Keratinocyte (primary cell): ENCODE measurements around the gene SFMBT1. TPM values are rescaled to one million over a fixed set of nuclear protein-coding genes. Genes with fewer than 3 reads are reported as not detected.

Experiments used
- DNase-seq: peaks from one replicate; pipeline ENCODE4 v3.0.0-alpha.2; 2011; ENCODE audit warnings: low read depth, missing footprints, low spot score
- FAIRE-seq: peaks from 2 replicates; lab custom pipeline; 2011; peaks lifted over from hg19 to GRCh38; lab: Jason Lieb, UNC
- H2AFZ ChIP-seq: 2 replicates; pipeline ENCODE4 v1.6.0; 2012; ENCODE audit warnings: low read length, control low read depth, inconsistent platforms; ENCODE audit not compliant: control insufficient read depth
- H3K27ac ChIP-seq: 2 replicates; pipeline ENCODE4 v1.5.1; 2011; ENCODE audit warnings: low read length; ENCODE audit not compliant: control insufficient read depth, insufficient read depth
- H3K27me3 ChIP-seq: 3 replicates; pipeline ENCODE4 v1.6.0; 2011; ENCODE audit warnings: low read length; ENCODE audit not compliant: control insufficient read depth, insufficient read depth; ENCODE audit errors: extremely low read depth
- H3K36me3 ChIP-seq, 2 experiments: 2 replicates in 1 of 2; 3 replicates in 1 of 2; pipeline ENCODE4 v1.5.1; 2011; ENCODE audit warnings: low read length in 2 of 2, mild to moderate bottlenecking in 1 of 2; ENCODE audit not compliant: control insufficient read depth in 2 of 2, insufficient read depth in 2 of 2; ENCODE audit errors: extremely low read depth in 1 of 2
- H3K4me1 ChIP-seq: 3 replicates; pipeline ENCODE4 v1.5.1; 2011; ENCODE audit warnings: low read length; ENCODE audit not compliant: control insufficient read depth, insufficient read depth; ENCODE audit errors: extremely low read depth
- H3K4me2 ChIP-seq: 3 replicates; pipeline ENCODE4 v1.6.0; 2011; ENCODE audit warnings: low read depth, low read length; ENCODE audit not compliant: control insufficient read depth, insufficient read depth; ENCODE audit errors: extremely low read depth
- H3K4me3 ChIP-seq, 3 experiments: fragments of 200-600 bp in 1 of 3; sonication (generic) in 1 of 3; 2 replicates in 2 of 3; 3 replicates in 1 of 3; pipeline ENCODE4 v1.5.1; 2011 to 2016; ENCODE audit warnings: low read length in 3 of 3, mild to moderate bottlenecking in 3 of 3, control low read depth in 2 of 3, inconsistent platforms in 1 of 3, low read depth in 1 of 3, mixed read lengths in 1 of 3, mixed run types in 1 of 3, moderate library complexity in 1 of 3; ENCODE audit not compliant: control insufficient read depth in 2 of 3, insufficient read depth in 2 of 3; ENCODE audit errors: extremely low read depth in 1 of 3
- H3K79me2 ChIP-seq: 2 replicates; pipeline ENCODE4 v1.6.0; 2012; ENCODE audit warnings: low read length; ENCODE audit not compliant: control insufficient read depth, insufficient read depth
- H3K9ac ChIP-seq: 3 replicates; pipeline ENCODE4 v1.6.0; 2011; ENCODE audit warnings: low read length; ENCODE audit not compliant: control insufficient read depth, insufficient read depth; ENCODE audit errors: extremely low read depth
- H3K9me1 ChIP-seq: 3 replicates; pipeline ENCODE4 v1.6.0; 2011; ENCODE audit warnings: low read length; ENCODE audit not compliant: control insufficient read depth, insufficient read depth; ENCODE audit errors: extremely low read depth
- H3K9me3 ChIP-seq: 2 replicates; pipeline ENCODE4 v1.5.1; 2012; ENCODE audit warnings: low read depth, low read length; ENCODE audit not compliant: control insufficient read depth
- H4K20me1 ChIP-seq: 3 replicates; pipeline ENCODE4 v1.6.0; 2011; ENCODE audit warnings: low read length; ENCODE audit not compliant: control insufficient read depth, insufficient read depth; ENCODE audit errors: extremely low read depth
- EZH2 ChIP-seq: IDR thresholded peaks from one replicate; pipeline ENCODE4 v1.6.1; 2012; ENCODE audit warnings: inconsistent platforms, mild to moderate bottlenecking, low read length, moderate library complexity
- dilution Hi-C: fragments of 300-500 bp; cut with MboI; formaldehyde crosslinking; loops from one replicate; pipeline ENCODE4 v1.7.0; 2020; ENCODE audit warnings: low sequenced_read_pairs; ENCODE audit not compliant: extremely low pct_ligation_motif_present
- polyA plus RNA-seq, 5 experiments: library from polyadenylated mRNA; depleted of rRNA in 3 of 5; stranded (reverse) in 3 of 5; stranded (forward) in 1 of 5; unstranded in 1 of 5; fragments of >200 nt; gene quantifications; 1 replicate in 1 of 5; 2 replicates in 3 of 5; 3 replicates in 1 of 5; pipeline versions ENCODE4 v1.2.1 to v1.2.3, GENCODE V29; 2011 to 2012; ENCODE audit warnings: missing spikeins in 2 of 5, low read depth in 1 of 5, low replicate concordance in 1 of 5
- TF ChIP-seq, protein P1 (sequence below), 3 experiments: IDR thresholded peaks in 1 of 3; conservative IDR thresholded peaks in 1 of 3; optimal IDR thresholded peaks in 1 of 3; 2 replicates in 2 of 3; 3 replicates in 1 of 3; pipeline versions ENCODE3 to v1.5.1; 2011; ENCODE audit warnings: low read length in 3 of 3, mild to moderate bottlenecking in 3 of 3, moderate library complexity in 2 of 3, control low read depth in 1 of 3, inconsistent platforms in 1 of 3; ENCODE audit not compliant: insufficient read depth in 2 of 3; ENCODE audit errors: extremely low read depth in 1 of 3

Gene SFMBT1
- polyA plus RNA-seq, 1 donor (not counting 4 experiments of a cell fraction or from before 2014, with no cell fraction given): 4.1 TPM

DNA sequence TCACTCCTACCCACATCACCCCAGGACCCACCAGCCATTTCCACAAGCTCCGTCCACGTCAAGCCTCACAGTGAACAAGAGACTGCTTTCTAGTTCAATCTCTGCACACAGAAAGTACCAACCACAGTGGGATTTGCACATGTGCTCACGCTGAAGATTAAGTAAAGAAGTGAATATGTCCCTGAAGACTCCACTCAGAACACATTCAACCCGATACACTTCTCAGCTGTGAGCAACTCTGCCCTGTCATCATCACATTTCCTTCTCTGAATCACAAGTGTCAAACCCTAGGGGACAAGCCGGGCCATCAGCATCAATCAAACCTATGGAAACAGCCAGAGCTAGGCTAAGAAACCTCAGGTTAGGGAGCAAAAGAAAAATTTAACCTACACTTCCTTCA is 150.5 kb downstream of the SFMBT1 start:
- no peak overlapping the region for H2AFZ ChIP-seq
- H3K4me2 ChIP-seq: no peak overlapping the region
- no peak overlapping the region for H3K4me3 ChIP-seq
- H3K9me1 ChIP-seq: peaks cover 2% of the 10 kb centered on the region
- H3K79me2 ChIP-seq: peaks cover 21% of the 10 kb centered on the region
- no peak overlapping the region for H3K9ac ChIP-seq
- H3K9me3 ChIP-seq: no peaks in the 10 kb centered on the region
- H4K20me1 ChIP-seq: peaks cover 2% of the 10 kb centered on the region
- H3K27me3 ChIP-seq: no peaks in the 10 kb centered on the region
- no peak for DNase-seq
- H3K36me3 ChIP-seq: peaks cover 0 to 6% of the 10 kb centered on the region in 2 experiments
- no peak overlapping the region for H3K27ac ChIP-seq
- dilution Hi-C loops: no loop called here
- H3K4me1 ChIP-seq: peaks cover 18% of the 10 kb centered on the region
- no peak for FAIRE-seq
- TF ChIP-seq, protein P1, sequence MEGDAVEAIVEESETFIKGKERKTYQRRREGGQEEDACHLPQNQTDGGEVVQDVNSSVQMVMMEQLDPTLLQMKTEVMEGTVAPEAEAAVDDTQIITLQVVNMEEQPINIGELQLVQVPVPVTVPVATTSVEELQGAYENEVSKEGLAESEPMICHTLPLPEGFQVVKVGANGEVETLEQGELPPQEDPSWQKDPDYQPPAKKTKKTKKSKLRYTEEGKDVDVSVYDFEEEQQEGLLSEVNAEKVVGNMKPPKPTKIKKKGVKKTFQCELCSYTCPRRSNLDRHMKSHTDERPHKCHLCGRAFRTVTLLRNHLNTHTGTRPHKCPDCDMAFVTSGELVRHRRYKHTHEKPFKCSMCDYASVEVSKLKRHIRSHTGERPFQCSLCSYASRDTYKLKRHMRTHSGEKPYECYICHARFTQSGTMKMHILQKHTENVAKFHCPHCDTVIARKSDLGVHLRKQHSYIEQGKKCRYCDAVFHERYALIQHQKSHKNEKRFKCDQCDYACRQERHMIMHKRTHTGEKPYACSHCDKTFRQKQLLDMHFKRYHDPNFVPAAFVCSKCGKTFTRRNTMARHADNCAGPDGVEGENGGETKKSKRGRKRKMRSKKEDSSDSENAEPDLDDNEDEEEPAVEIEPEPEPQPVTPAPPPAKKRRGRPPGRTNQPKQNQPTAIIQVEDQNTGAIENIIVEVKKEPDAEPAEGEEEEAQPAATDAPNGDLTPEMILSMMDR (optimal IDR thresholded peaks at IDR 0.05 in 1 of 3, IDR thresholded peaks at IDR 0.05 in 1 of 3, conservative IDR thresholded peaks at IDR 0.05 in 1 of 3; ENCODE audit: extremely low read depth in 1 of 3, insufficient read depth in 2 of 3, low read length in 3 of 3): no peak
- TF ChIP-seq EZH2: no peak

DNA sequence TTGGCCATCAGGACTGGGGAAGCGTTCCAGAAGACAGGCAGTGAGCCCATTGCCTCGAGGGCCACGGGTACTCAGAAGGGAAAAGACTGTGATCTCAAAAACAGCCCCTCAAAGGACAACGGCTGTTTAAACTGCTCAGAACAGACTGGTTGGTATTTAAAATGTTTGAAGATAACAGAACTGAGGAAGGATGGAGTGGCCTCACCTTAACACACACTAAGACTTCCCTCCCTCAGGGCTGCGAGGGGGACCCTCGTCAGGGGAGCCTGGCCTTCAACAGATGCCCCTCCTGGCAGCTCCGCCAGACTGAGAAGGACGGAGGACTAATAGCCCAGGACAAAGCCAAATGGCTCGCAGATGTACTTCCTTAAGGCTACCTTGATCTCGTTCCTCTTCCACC is 151.1 kb downstream of the SFMBT1 start:
- Histone ChIP-seq H3K4me2 (no peak overlapping the region), H3K9me3 (no peaks in the 10 kb centered on the region), H3K9ac (no peak overlapping the region), H3K4me3 (no peak overlapping the region), H3K36me3 (peaks cover 0 to 6% of the 10 kb centered on the region in 2 experiments), H3K4me1 (peaks cover 19% of the 10 kb centered on the region), H2AFZ (no peak overlapping the region), H3K27ac (no peak overlapping the region), H4K20me1 (peaks cover 2% of the 10 kb centered on the region), H3K27me3 (no peaks in the 10 kb centered on the region), H3K79me2 (peaks cover 25% of the 10 kb centered on the region), H3K9me1 (peaks cover 2% of the 10 kb centered on the region)
- TF ChIP-seq, protein P1 (optimal IDR thresholded peaks at IDR 0.05 in 1 of 3, IDR thresholded peaks at IDR 0.05 in 1 of 3, conservative IDR thresholded peaks at IDR 0.05 in 1 of 3; ENCODE audit: extremely low read depth in 1 of 3, insufficient read depth in 2 of 3, low read length in 3 of 3): no peak
- TF ChIP-seq EZH2: no peak
- DNase-seq: no peak
- dilution Hi-C loops: no loop called here
- FAIRE-seq: no peak
